Measurements from ENCODE around the gene TEKT3. TPM values are rescaled to one million over a fixed set of nuclear protein-coding genes. Genes with fewer than 3 reads are reported as not detected.

Gene TEKT3
- polyA plus RNA-seq, 1 of the 3 experiments (the other 2 are of a cell fraction): 0.62 TPM

GRCh38 chr17:15273141-15273793 lies 68.1 kb downstream of the TEKT3 start:
- Histone ChIP-seq H3K27ac (ENCODE audit: low read depth in 2 of 2, low read length in 1 of 2) (no peak overlapping the region), H3K9me2 (no peaks in the 10 kb centered on the region), H3F3A (replicated peaks; ENCODE audit: insufficient read depth) (no peaks in the 10 kb centered on the region), H3K4me3 (ENCODE audit: low read depth in 2 of 2, low read length in 1 of 2) (no peak overlapping the region), H3K4me1 (ENCODE audit: control insufficient read depth in 1 of 2, insufficient read depth in 2 of 2, low read depth in 1 of 2, low read length in 1 of 2) (no peaks in the 10 kb centered on the region; a peak in 1 of 4 replicates), H3K36me3 (replicated peaks in 1 of 2; ENCODE audit: control insufficient read depth in 1 of 2, insufficient read depth in 2 of 2, low read length in 1 of 2) (no peaks in the 10 kb centered on the region), H4K20me1 (ENCODE audit: insufficient read depth) (no peaks in the 10 kb centered on the region), H2AFZ (ENCODE audit: low read depth) (no peak overlapping the region), H3K27me3 (ENCODE audit: insufficient read depth) (no peaks in the 10 kb centered on the region), H3K79me2 (ENCODE audit: insufficient read depth) (no peaks in the 10 kb centered on the region), H3K9ac (no peak overlapping the region), H3K9me3 (no peaks in the 10 kb centered on the region), H3K4me2 (no peak overlapping the region)
- 56% methylated on average over 5 of the region's 5 CpGs for WGBS (ENCODE audit: low lambda C conversion rate)
- DNase-seq: no peak
- CTCF ChIA-PET: interaction anchor here (1.0 to 1.2 kb wide), 3 partner anchors 10 to 230 kb away, joined by 3 read pairs; no protein-coding TSS in a partner anchor
- POLR2A ChIA-PET: interaction anchor here (1.1 kb wide), 1 partner anchor 10 kb away, joined by 3 read pairs; no protein-coding TSS in a partner anchor
- TF ChIP-seq SIN3A (IDR thresholded peaks at IDR 0.05; ENCODE audit: borderline replicate concordance, low read depth, low read length): no peak
- no peak for TF ChIP-seq YY1 (IDR thresholded peaks at IDR 0.05; ENCODE audit: low read depth)
- TF ChIP-seq PBX3 (IDR thresholded peaks at IDR 0.05): peak; percentile 23; the same call in 1 of the 2 replicates
- TF ChIP-seq TCF12 (IDR thresholded peaks at IDR 0.05): peak; percentile 37; the same call in 1 of the 2 replicates
- TF ChIP-seq CTCF (IDR thresholded peaks at IDR 0.05): no peak
- TF ChIP-seq FOSL2 (IDR thresholded peaks at IDR 0.05; ENCODE audit: borderline replicate concordance, low read depth): peak; percentile 28; the same call in 1 of the 2 replicates
- no peak for TF ChIP-seq NFIC (IDR thresholded peaks at IDR 0.05; ENCODE audit: borderline replicate concordance)
- no peak for TF ChIP-seq FOXJ3 (CRISPR knock-in tag; IDR thresholded peaks at IDR 0.05)
- no peak for TF ChIP-seq MXI1 (IDR thresholded peaks at IDR 0.05; ENCODE audit: low read depth, low read length)
- peak; percentile 42; the same call in 1 of the 2 replicates for TF ChIP-seq RXRA (IDR thresholded peaks at IDR 0.05; ENCODE audit: borderline replicate concordance, low read depth)
- no peak for TF ChIP-seq RAD21 (IDR thresholded peaks at IDR 0.05; ENCODE audit: low read length)
- TF ChIP-seq CHD2 (IDR thresholded peaks at IDR 0.05; ENCODE audit: low read length, partially characterized antibody): no peak
- TF ChIP-seq ZBTB33 (IDR thresholded peaks at IDR 0.05; ENCODE audit: borderline replicate concordance, low read depth): no peak

Data from SK-N-SH (cell line).